A673 (cell line): ENCODE results near the gene CTU1. TPM values are rescaled to one million over a fixed set of nuclear protein-coding genes. Genes with fewer than 3 reads are reported as not detected.

Source experiments
- BruUV-seq: library from RNA; stranded (reverse); fragments of 400-500 nt; replicated peaks from 2 replicates; lab custom pipeline; 2021; lab: Mats Ljungman, UMichigan
- CTCF ChIA-PET: fragments of 300-600 bp; sonication (Branson Sonifier 250); formaldehyde crosslinking; loops from one replicate; lab custom pipeline; 2022; ENCODE audit warnings: antibody characterized with exemption; lab: Charles Lee
- POLR2A ChIA-PET: fragments of 300-600 bp; sonication (Branson Sonifier 250); formaldehyde crosslinking; loops from one replicate; lab custom pipeline; 2022; ENCODE audit warnings: antibody characterized with exemption; ENCODE audit not compliant: low non-redundant PET; lab: Charles Lee
- DNase-seq: peaks from one replicate; pipeline ENCODE4 v3.0.0-alpha.2; 2015; ENCODE audit warnings: low spot score
- H3K27ac ChIP-seq: fragments of 200-600 bp; sonication (generic); 2 replicates; pipeline ENCODE4 v1.5.1; 2016; ENCODE audit warnings: mixed run types, low read depth, mild to moderate bottlenecking, mixed read lengths, antibody characterized with exemption, low read length; ENCODE audit not compliant: poor library complexity, severe bottlenecking
- H3K27me3 ChIP-seq: fragments of 200-600 bp; sonication (generic); replicated peaks from 2 replicates; pipeline ENCODE4 v1.6.1; 2017; ENCODE audit warnings: mixed run types, low read depth, mild to moderate bottlenecking, mixed read lengths, antibody characterized with exemption, low read length; ENCODE audit not compliant: insufficient read depth, poor library complexity
- H3K36me3 ChIP-seq: fragments of 200-600 bp; sonication (generic); 2 replicates; pipeline ENCODE4 v1.6.1; 2016; ENCODE audit warnings: mixed run types, mild to moderate bottlenecking, mixed read lengths, antibody characterized with exemption, low read length; ENCODE audit not compliant: insufficient read depth, poor library complexity, severe bottlenecking
- H3K4me1 ChIP-seq: fragments of 200-600 bp; sonication (generic); 2 replicates; pipeline ENCODE4 v1.6.1; 2017; ENCODE audit warnings: mixed run types, mild to moderate bottlenecking, mixed read lengths, antibody characterized with exemption, low read length; ENCODE audit not compliant: insufficient read depth, poor library complexity, severe bottlenecking
- H3K4me3 ChIP-seq: fragments of 200-600 bp; sonication (generic); 2 replicates; pipeline ENCODE4 v1.5.1; 2016; ENCODE audit warnings: low read depth, mixed run types, mild to moderate bottlenecking, mixed read lengths, low read length; ENCODE audit not compliant: poor library complexity, severe bottlenecking
- H3K9me3 ChIP-seq: fragments of 200-600 bp; sonication (generic); 2 replicates; pipeline ENCODE4 v1.6.1; 2016; ENCODE audit warnings: mixed run types, low read depth, mild to moderate bottlenecking, mixed read lengths, antibody characterized with exemption, low read length; ENCODE audit not compliant: poor library complexity, severe bottlenecking
- EZH2 ChIP-seq: fragments of 200-600 bp; sonication (generic); IDR thresholded peaks from 2 replicates; pipeline ENCODE4 v1.6.1; 2017; ENCODE audit warnings: borderline replicate concordance, low read depth, mild to moderate bottlenecking, mixed read lengths, antibody characterized with exemption, low read length; ENCODE audit not compliant: poor library complexity, severe bottlenecking
- intact Hi-C: fragments of 100-400 bp; cut with micrococcal nuclease; formaldehyde crosslinking; loops from one replicate; pipeline ENCODE4 v1.10.0; 2022; ENCODE audit not compliant: unreplicated experiment
- total RNA-seq: library from RNA; stranded (reverse); gene quantifications from 2 replicates; pipeline ENCODE4 v1.2.3, GENCODE V29; 2021
- TF ChIP-seq, protein P1 (sequence below): fragments of 300-800, 200-600 bp; sonication (generic); conservative IDR thresholded peaks from 2 replicates; pipeline ENCODE4 v1.5.1; 2017; ENCODE audit warnings: low read depth, mild to moderate bottlenecking, antibody characterized with exemption, low read length, moderate library complexity, mixed read lengths

CTU1 gene
- total RNA-seq, 1 experiment from 2014 or later: 13.4 TPM

DNA sequence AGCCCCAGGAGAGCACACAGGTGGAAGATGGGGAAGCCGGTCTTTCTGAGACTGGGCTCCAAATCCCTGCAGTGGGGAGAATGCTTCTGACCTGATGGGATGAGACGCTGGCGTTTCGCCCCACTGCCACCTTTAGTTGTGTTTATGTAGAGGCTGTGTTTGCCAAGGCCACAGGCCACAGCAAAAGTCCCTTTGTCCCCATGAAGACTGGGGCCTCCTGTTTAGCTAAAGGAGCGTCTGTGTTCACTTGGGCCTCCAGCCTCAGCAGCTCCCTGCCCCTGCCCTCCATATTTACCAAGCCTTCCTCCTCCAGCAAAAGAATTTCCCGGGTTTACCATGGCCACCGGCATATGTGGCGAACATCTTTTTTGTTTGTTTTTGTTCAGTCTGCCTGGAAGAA lies 15.1 kb downstream of the CTU1 start:
- Histone ChIP-seq H3K4me3 (no peak overlapping the region), H3K36me3 (no peaks in the 10 kb centered on the region), H3K4me1 (no peaks in the 10 kb centered on the region), H3K27ac (no peak overlapping the region), H3K27me3 (no peaks in the 10 kb centered on the region), H3K9me3 (no peaks in the 10 kb centered on the region)
- BruUV-seq: no TSS peak
- no peak for DNase-seq
- intact Hi-C loops: loop anchor here (10.0 kb wide), 1 partner anchor 168 kb away; no protein-coding TSS in a partner anchor
- no peak for TF ChIP-seq EZH2
- TF ChIP-seq, protein P1, sequence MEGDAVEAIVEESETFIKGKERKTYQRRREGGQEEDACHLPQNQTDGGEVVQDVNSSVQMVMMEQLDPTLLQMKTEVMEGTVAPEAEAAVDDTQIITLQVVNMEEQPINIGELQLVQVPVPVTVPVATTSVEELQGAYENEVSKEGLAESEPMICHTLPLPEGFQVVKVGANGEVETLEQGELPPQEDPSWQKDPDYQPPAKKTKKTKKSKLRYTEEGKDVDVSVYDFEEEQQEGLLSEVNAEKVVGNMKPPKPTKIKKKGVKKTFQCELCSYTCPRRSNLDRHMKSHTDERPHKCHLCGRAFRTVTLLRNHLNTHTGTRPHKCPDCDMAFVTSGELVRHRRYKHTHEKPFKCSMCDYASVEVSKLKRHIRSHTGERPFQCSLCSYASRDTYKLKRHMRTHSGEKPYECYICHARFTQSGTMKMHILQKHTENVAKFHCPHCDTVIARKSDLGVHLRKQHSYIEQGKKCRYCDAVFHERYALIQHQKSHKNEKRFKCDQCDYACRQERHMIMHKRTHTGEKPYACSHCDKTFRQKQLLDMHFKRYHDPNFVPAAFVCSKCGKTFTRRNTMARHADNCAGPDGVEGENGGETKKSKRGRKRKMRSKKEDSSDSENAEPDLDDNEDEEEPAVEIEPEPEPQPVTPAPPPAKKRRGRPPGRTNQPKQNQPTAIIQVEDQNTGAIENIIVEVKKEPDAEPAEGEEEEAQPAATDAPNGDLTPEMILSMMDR: no peak
- POLR2A ChIA-PET: no interaction called here
- CTCF ChIA-PET: interaction anchor here (0.6 kb wide), 1 partner anchor 162 kb away, joined by 6 read pairs; no protein-coding TSS in a partner anchor

GRCh38 chr19:51091895-51092873 lies 16.0 kb downstream of the CTU1 start:
- TF ChIP-seq EZH2: no peak
- TF ChIP-seq, protein P1: no peak
- CTCF ChIA-PET: no interaction called here
- Histone ChIP-seq H3K4me3 (no peak overlapping the region), H3K36me3 (no peaks in the 10 kb centered on the region), H3K27ac (no peak overlapping the region), H3K9me3 (no peaks in the 10 kb centered on the region), H3K4me1 (no peaks in the 10 kb centered on the region), H3K27me3 (no peaks in the 10 kb centered on the region)
- no TSS peak for BruUV-seq
- POLR2A ChIA-PET: no interaction called here
- DNase-seq: peak; percentile 14
- intact Hi-C loops: loop anchor here (10.0 kb wide), 1 partner anchor 167 kb away; no protein-coding TSS in a partner anchor

GRCh38 chr19:51091126-51091525 lies 17.1 kb downstream of the CTU1 start:
- no peaks in the 10 kb centered on the region for H3K36me3 ChIP-seq
- DNase-seq: no peak
- TF ChIP-seq EZH2: no peak
- TF ChIP-seq, protein P1: no peak
- no TSS peak for BruUV-seq
- H3K27ac ChIP-seq: no peak overlapping the region
- H3K4me1 ChIP-seq: no peaks in the 10 kb centered on the region
- H3K4me3 ChIP-seq: no peak overlapping the region
- POLR2A ChIA-PET: no interaction called here
- no peaks in the 10 kb centered on the region for H3K9me3 ChIP-seq
- CTCF ChIA-PET: no interaction called here
- intact Hi-C loops: loop anchor here (10.0 kb wide), 1 partner anchor 166 kb away; no protein-coding TSS in a partner anchor
- no peaks in the 10 kb centered on the region for H3K27me3 ChIP-seq
